ENCODE measurements around the gene NPY4R.
"Not testable (repeated sequence)": the region's sequence is repeated elsewhere in the genome, so short reads cannot be mapped to it uniquely, and the experiment has no call there.

Gene NPY4R

GRCh38 chr10:46455992-46456391 lies 9.8 kb downstream of the NPY4R start:
- not testable (repeated sequence) for DNase-seq

GRCh38 chr10:46451365-46451764 lies 14.4 kb downstream of the NPY4R start:
- DNase-seq, result not testable (repeated sequence)

GRCh38 chr10:46450829-46451228 lies 14.9 kb downstream of the NPY4R start:
- not testable (repeated sequence) for DNase-seq

- not testable (repeated sequence) for DNase-seq
Observed at GRCh38 chr10:46447439-46447838, 18.3 kb downstream of the NPY4R start.

- not testable (repeated sequence) for DNase-seq
Observed at GRCh38 chr10:46445389-46446122, 20.2 kb downstream of the NPY4R start.

GRCh38 chr10:46443422-46443821 lies 22.3 kb downstream of the NPY4R start:
- not testable (repeated sequence) for DNase-seq

GRCh38 chr10:46442706-46443275 lies 23.0 kb downstream of the NPY4R start:
- DNase-seq, result not testable (repeated sequence)

GRCh38 chr10:46441837-46442278 lies 23.9 kb downstream of the NPY4R start:
- not testable (repeated sequence) for DNase-seq

GRCh38 chr10:46440942-46441341 lies 24.8 kb downstream of the NPY4R start:
- DNase-seq, result not testable (repeated sequence)

GRCh38 chr10:46423550-46423949 lies 42.2 kb downstream of the NPY4R start:
- DNase-seq, result not testable (repeated sequence)

- DNase-seq, result not testable (repeated sequence)
Observed at GRCh38 chr10:46419570-46420379, 46.0 kb downstream of the NPY4R start.

- not testable (repeated sequence) for DNase-seq
Observed at GRCh38 chr10:46418283-46418682, 47.5 kb downstream of the NPY4R start.

- DNase-seq, result not testable (repeated sequence)
Observed at GRCh38 chr10:46415291-46415690, 50.5 kb downstream of the NPY4R start.

GRCh38 chr10:46412665-46413064 lies 53.1 kb downstream of the NPY4R start:
- DNase-seq, result not testable (repeated sequence)

- DNase-seq, result not testable (repeated sequence)
Observed at GRCh38 chr10:46411123-46411522, 54.6 kb downstream of the NPY4R start.

Data from NCI-H774 (cell line).